Thymus (tissue), 11 donors: ENCODE results near the gene FTSJ3. TPM values are rescaled to one million over a fixed set of nuclear protein-coding genes. Genes with fewer than 3 reads are reported as not detected.

Source experiments
- DNase-seq, 9 donors: peaks; one replicate each; pipeline ENCODE4 v3.0.0-alpha.2; 2013; ENCODE audit warnings: low spot score in 9 of 9, low read depth in 6 of 9, missing footprints in 1 of 9
- H3K27ac ChIP-seq, 2 donors: one replicate each; pipeline ENCODE4 v1.5.1; 2013; ENCODE audit warnings: control low read depth in 1 of 2, low read depth in 1 of 2, low read length in 1 of 2, mild to moderate bottlenecking in 1 of 2, moderate library complexity in 1 of 2
- H3K27me3 ChIP-seq, 2 donors: one replicate each; pipeline ENCODE4 v1.5.1; 2013; ENCODE audit warnings: low read length in 1 of 2; ENCODE audit not compliant: control insufficient read depth in 2 of 2, insufficient read depth in 1 of 2
- H3K36me3 ChIP-seq, 2 donors: one replicate each; pipeline ENCODE4 v1.5.1; 2013; ENCODE audit warnings: low read length in 1 of 2, mild to moderate bottlenecking in 1 of 2, moderate library complexity in 1 of 2; ENCODE audit not compliant: control insufficient read depth in 2 of 2, insufficient read depth in 2 of 2
- H3K4me1 ChIP-seq, 2 donors: one replicate each; pipeline ENCODE4 v1.5.1; 2013; ENCODE audit warnings: low read length in 2 of 2; ENCODE audit not compliant: control insufficient read depth in 2 of 2, insufficient read depth in 2 of 2
- H3K4me3 ChIP-seq, 2 donors: one replicate each; pipeline ENCODE4 v1.5.1; 2013; ENCODE audit warnings: low read length in 2 of 2, control low read depth in 1 of 2, mild to moderate bottlenecking in 1 of 2
- H3K9me3 ChIP-seq, 2 donors: one replicate each; pipeline ENCODE4 v1.5.1; 2013; ENCODE audit warnings: low read length in 1 of 2, mild to moderate bottlenecking in 1 of 2; ENCODE audit not compliant: control insufficient read depth in 2 of 2, insufficient read depth in 1 of 2
- WGBS: extraction: QIAGEN DNeasy Blood & Tissue Kit; methylation state at CpG from one replicate; pipeline ENCODE4 v1.1.7; 2013; 5-methylcytosine and 5-hydroxymethylcytosine counted together
- polyA plus RNA-seq: library from polyadenylated mRNA; stranded (reverse); fragments of 200-250 nt; gene quantifications from one replicate; pipeline ENCODE4 v1.2.3, GENCODE V29; 2013
- total RNA-seq: library from RNA; stranded (reverse); fragments of 120-200 nt; gene quantifications from one replicate; pipeline ENCODE4 v1.2.4, GENCODE V29; 2013
- donor health status: healthy.

The FTSJ3 gene
- total and polyA plus RNA-seq, 2 donors = 21.0 to 32.9 TPM

DNA sequence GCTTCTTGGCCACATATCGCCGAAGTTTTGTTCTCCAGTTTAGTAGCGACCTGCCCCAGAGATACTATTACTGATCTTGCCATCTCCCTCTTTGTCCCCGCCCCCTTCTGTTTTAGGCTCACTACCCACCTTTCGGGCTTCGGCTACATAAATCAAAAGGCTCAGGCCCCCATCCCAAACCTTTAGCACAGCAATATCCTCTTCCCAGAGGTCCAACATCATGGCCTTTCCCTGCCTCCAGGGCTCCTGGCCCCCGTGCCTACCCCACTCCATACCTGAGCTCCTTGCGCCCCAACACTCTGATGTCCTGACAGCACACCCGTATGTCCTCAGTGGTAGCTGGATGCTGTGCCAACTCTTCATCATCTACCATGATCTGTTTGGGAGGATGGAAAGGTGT is 3.1 kb downstream of the FTSJ3 start:
- Histone ChIP-seq H3K4me3 (no peak overlapping the region), H3K27ac (no peak overlapping the region), H3K27me3 (no peaks in the 10 kb centered on the region), H3K9me3 (no peaks in the 10 kb centered on the region), H3K4me1 (peaks cover 21 to 23% of the 10 kb centered on the region in 2 donors), H3K36me3 (peaks cover 56 to 73% of the 10 kb centered on the region in 2 donors)
- WGBS = 99% methylated on average over 9 of the region's 9 CpGs
- no peak for DNase-seq

DNA sequence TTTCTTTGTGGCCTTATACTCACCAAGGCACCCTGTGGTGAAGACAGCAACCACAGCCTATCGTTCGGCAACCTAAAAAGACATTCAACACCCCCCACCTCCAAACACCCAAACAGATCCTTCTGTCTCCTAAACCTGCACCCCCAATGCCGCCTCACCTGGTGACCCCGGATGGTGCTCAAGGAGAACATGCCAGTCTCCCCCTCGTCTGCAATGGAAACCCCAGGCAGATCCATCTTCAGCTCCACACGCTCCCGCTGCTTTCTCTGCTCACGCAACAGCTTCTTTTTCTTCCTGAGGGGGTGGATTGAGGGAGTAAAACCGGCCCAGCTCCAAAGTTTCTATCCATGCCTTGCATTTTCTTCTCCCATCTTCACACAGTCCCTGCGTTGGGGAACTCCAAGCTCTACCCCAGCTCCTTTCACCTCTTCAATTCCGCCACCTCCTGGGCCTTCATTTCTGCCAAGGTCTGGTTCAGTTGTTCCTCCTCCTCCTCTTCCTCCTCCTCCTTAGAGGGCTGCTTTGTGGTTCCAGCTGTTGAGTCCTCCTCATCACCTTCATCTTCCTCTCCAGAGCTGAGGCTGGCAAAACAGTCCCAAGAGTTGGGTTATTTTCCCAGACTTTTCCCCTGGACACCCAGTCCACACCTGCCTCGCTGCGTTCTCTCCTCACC is 3.7 kb downstream of the FTSJ3 start:
- H3K9me3 ChIP-seq = no peaks in the 10 kb centered on the region
- H3K4me3 ChIP-seq = no peak overlapping the region
- no peaks in the 10 kb centered on the region for H3K27me3 ChIP-seq
- DNase-seq = no peak
- H3K27ac ChIP-seq = no peak overlapping the region
- H3K36me3 ChIP-seq = peaks cover 57 to 73% of the 10 kb centered on the region in 2 donors
- 98% methylated on average over 13 of the region's 13 CpGs for WGBS
- H3K4me1 ChIP-seq = peaks cover 17 to 23% of the 10 kb centered on the region in 2 donors

DNA sequence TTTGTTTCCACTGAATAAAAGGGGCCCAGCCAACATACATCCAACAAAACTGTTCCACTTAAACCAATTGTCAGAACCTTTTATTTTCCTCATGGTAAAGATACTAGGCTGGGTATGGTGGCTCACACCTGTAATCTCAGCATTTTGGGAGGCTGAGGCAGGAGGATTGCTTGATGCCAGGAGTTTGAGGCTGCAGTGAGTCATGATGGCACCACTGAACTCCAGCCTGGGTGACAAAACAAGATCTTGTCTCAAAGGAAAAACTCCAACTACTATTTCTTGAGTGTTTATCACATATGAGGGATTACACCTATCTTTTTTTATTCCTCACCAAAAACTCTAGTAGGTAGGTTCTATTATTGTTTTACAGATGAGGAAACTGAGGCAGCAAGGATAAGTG is 4.9 kb downstream of the FTSJ3 start:
- Histone ChIP-seq H3K4me3 (no peak overlapping the region), H3K27me3 (no peaks in the 10 kb centered on the region), H3K9me3 (no peaks in the 10 kb centered on the region), H3K36me3 (peaks cover 69 to 80% of the 10 kb centered on the region in 2 donors), H3K4me1 (peaks cover 8 to 12% of the 10 kb centered on the region in 2 donors), H3K27ac (no peak overlapping the region)
- DNase-seq = no peak

DNA sequence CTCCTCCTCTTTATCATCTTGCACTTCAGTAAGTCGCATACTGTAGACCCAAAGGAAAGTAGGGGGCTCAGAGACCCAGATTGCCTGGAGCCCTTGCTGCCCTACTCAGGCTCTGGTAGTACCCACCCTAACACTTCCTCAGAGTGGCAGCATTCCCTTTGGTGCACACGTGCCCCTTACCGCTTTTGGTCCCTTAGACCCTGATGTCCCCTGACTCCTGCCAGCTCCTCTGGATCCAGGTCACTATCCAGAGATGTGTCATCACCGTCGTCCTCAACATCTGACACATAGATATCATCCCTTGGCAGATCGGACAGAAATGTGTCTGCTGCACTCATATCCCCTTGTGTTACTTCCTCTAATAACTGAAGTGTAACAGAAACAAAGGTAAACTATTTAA is 5.7 kb downstream of the FTSJ3 start:
- 96% methylated on average over 6 of the region's 6 CpGs for WGBS
- peaks cover 8 to 12% of the 10 kb centered on the region in 2 donors for H3K4me1 ChIP-seq
- H3K9me3 ChIP-seq = no peaks in the 10 kb centered on the region
- H3K4me3 ChIP-seq = no peak overlapping the region
- no peak for DNase-seq
- no peak overlapping the region for H3K27ac ChIP-seq
- H3K27me3 ChIP-seq = no peaks in the 10 kb centered on the region
- H3K36me3 ChIP-seq = peaks cover 76 to 87% of the 10 kb centered on the region in 2 donors

DNA sequence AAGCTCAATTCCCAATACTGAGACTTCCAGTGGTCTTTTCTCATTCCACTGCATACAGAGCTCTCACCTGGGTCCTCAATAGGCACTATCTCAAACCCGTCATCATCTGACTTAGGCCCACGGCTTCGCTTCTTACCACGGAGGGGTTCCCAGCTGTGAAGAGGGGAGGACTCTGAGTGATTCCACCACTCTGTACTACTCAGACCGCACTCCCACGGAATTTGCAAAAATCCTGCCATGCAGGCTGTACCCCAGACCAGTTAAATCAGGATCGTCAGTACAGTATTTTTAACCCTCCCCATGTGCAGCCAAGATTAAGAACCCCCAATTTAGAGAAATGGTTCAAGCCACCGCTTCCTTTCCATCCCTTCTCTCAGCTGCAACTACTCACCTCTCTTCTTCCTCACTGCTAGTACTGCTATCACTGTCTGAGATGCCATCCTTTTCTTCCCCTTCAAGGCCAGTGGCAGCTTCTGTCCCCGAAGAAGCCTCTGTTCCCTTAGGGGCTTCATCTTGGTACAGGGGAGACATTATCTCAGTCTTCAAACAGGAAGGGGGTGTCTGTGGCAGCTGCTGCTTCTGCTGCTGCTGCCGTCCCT is 6.4 kb downstream of the FTSJ3 start:
- DNase-seq = no peak
- Histone ChIP-seq H3K36me3 (peaks cover 83 to 95% of the 10 kb centered on the region in 2 donors), H3K4me3 (no peak overlapping the region), H3K27me3 (no peaks in the 10 kb centered on the region), H3K4me1 (peaks cover 4 to 8% of the 10 kb centered on the region in 2 donors), H3K27ac (no peak overlapping the region), H3K9me3 (no peaks in the 10 kb centered on the region)
- 95% methylated on average over 10 of the region's 10 CpGs for WGBS

DNA sequence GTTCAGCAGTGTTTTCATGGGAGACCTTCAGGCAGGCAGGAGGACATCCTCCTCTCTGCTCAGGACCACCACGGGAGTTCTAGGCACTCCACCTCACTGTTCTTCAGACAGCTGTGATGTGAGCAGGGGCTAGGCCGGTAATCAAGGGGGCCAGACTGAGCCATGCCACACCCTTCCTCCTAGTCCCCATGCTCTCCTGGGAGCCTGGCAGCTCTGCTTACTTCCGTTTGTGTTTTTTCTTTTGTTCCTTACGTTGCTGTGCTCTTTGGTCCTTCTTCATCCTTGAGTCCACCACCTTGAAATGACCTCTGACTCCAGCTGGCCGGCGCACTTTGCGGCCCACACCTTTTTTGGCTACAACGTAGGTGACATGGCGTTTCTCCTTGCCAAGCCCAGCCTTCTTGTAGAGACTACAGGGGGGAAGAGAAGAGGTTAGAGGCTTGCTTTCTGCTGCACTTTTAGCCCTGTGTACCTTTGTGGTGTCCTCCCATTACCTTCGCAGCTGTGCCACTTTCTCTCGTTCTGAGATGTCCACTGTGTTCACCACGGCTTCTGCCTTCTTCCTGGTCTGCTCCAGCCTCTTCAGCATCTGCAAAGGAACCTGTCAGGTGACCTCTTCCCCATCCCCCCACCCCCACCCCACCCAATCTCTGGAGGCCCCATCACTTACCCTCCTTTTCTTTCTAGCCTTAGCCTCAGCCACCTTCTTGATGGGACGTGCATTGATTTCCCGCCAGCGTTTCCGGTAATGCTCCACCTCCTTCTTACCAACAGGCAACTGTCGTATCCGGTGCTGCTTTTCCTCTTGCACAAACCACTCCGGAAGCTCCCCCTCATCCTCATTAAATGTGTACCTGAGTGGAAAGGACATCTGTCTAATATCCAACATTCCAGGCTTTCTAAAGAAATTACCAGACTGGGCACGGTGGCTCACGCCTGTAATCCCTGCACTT is 7.6 kb downstream of the FTSJ3 start:
- Histone ChIP-seq H3K27ac (peak overlapping the region in 1 of 2 donors; percentile 8), H3K9me3 (no peaks in the 10 kb centered on the region), H3K27me3 (no peaks in the 10 kb centered on the region), H3K36me3 (peaks cover 81 to 97% of the 10 kb centered on the region in 2 donors), H3K4me1 (no peaks in the 10 kb centered on the region), H3K4me3 (no peak overlapping the region)
- WGBS = 86% methylated on average over 21 of the region's 21 CpGs
- DNase-seq = no peak

DNA sequence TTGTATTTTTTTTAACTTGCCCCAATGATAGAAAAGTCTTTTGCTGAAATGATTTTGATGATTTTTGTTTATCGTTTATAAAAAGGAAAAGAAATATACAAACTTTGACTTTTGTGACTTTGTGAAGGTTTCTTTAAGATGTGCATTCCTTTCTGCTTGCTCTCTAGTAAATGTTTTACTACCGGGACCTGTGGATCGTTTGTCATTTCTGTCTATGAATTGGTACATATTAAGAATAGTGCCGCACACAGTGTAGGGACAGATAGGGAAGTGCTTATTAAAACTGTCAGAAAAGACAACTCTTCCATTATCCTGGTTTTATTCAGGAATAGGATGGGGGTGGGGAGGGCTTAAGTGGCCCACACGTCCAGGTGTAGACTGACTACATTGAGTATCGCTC is 8.3 kb downstream of the FTSJ3 start:
- Histone ChIP-seq H3K4me1 (no peaks in the 10 kb centered on the region), H3K9me3 (no peaks in the 10 kb centered on the region), H3K27me3 (no peaks in the 10 kb centered on the region), H3K27ac (no peak overlapping the region), H3K4me3 (no peak overlapping the region), H3K36me3 (peaks cover 80 to 97% of the 10 kb centered on the region in 2 donors)
- no peak for DNase-seq
- WGBS = 94% methylated on average over 6 of the region's 6 CpGs

DNA sequence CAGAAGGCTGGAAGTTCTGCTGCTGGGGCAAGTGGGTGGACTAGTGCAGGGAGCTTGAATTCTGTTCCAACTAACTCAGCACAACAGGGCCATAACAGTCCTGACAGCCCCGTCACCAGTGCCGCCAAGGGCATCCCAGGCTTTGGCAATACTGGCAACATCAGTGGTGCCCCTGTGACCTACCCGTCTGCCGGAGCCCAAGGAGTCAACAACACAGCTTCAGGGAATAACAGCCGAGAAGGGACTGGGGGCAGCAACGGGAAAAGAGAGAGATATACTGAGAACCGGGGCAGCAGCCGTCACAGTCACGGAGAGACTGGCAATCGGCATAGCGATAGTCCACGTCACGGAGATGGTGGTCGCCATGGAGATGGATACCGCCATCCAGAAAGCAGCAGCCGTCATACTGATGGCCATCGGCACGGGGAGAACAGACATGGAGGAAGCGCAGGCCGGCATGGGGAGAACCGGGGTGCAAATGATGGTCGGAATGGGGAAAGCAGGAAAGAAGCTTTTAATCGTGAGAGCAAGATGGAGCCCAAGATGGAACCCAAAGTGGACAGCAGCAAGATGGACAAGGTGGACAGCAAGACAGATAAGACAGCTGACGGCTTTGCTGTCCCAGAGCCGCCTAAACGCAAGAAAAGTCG is 9.6 kb downstream of the FTSJ3 start:
- Histone ChIP-seq H3K4me1 (no peaks in the 10 kb centered on the region), H3K4me3 (no peak overlapping the region), H3K9me3 (no peaks in the 10 kb centered on the region), H3K36me3 (peaks cover 84 to 100% of the 10 kb centered on the region in 2 donors), H3K27me3 (no peaks in the 10 kb centered on the region), H3K27ac (no peak overlapping the region)
- DNase-seq = no peak
- WGBS = 98% methylated on average over 27 of the region's 27 CpGs
